Stimulated activated CD4-positive, alpha-beta T cell treated with anti-CD3 and anti-CD28 coated beads, Interleukin-1b, Interleukin-23, amount 100 ng/mL, for 24 hours (primary cell): ENCODE data around the gene ADM2.

Experiments
- DNase-seq, 4 experiments: peaks; one replicate each; pipeline ENCODE4 v3.0.0-alpha.2; 2020; ENCODE audit warnings: low read depth in 4 of 4, low spot score in 1 of 4

Gene ADM2

GRCh38 chr22:50483977-50484853 is 2.9 kb downstream of the ADM2 start:
- DNase-seq, result no peak

GRCh38 chr22:50485221-50486131 is 4.1 kb downstream of the ADM2 start:
- no peak for DNase-seq

GRCh38 chr22:50486561-50487289 is 5.4 kb downstream of the ADM2 start, which contains the start of gene MIOX:
Gene MIOX, plus strand, starts transcription at chr22:50486859. Its CDS starts 39 bp downstream, at chr22:50486898.
- no peak for DNase-seq

GRCh38 chr22:50487290-50488005 is 6.1 kb downstream of the ADM2 start:
- DNase-seq, result no peak

GRCh38 chr22:50488006-50488677 is 6.8 kb downstream of the ADM2 start:
- no peak for DNase-seq

GRCh38 chr22:50488886-50489285 is 7.5 kb downstream of the ADM2 start:
- DNase-seq, result no peak

- DNase-seq, result no peak
Measured at GRCh38 chr22:50489363-50490243, 8.3 kb downstream of the ADM2 start.

- DNase-seq, result no peak
Measured at GRCh38 chr22:50490531-50491308, 9.4 kb downstream of the ADM2 start.

- DNase-seq, result no peak
Measured at GRCh38 chr22:50497093-50497492, 15.8 kb downstream of the ADM2 start.

- peak; percentile 31 to 50 (median 44) for DNase-seq
Measured at GRCh38 chr22:50498322-50498890, 17.1 kb downstream of the ADM2 start.

GRCh38 chr22:50500452-50500851 is 19.1 kb downstream of the ADM2 start:
- DNase-seq, result no peak

GRCh38 chr22:50502096-50502495 is 20.8 kb downstream of the ADM2 start:
- no peak for DNase-seq

- no peak for DNase-seq
Measured at GRCh38 chr22:50502628-50503474, 21.5 kb downstream of the ADM2 start.

- no peak for DNase-seq
Measured at GRCh38 chr22:50503475-50504145, 22.3 kb downstream of the ADM2 start.

GRCh38 chr22:50504369-50505211 is 23.2 kb downstream of the ADM2 start:
- no peak for DNase-seq
